H1 (cell line): ENCODE data around the gene RPS6KA2. TPM values are rescaled to one million over a fixed set of nuclear protein-coding genes. Genes with fewer than 3 reads are reported as not detected.

Experiments
- CTCF ChIA-PET: fragments of 300-600 bp; sonication (Branson Sonifier 250); formaldehyde crosslinking; loops from one replicate; lab custom pipeline; 2021; ENCODE audit not compliant: partially characterized antibody; lab: Charles Lee
- POLR2A ChIA-PET: fragments of 300-600 bp; sonication (Branson Sonifier 250); formaldehyde crosslinking; loops from one replicate; lab custom pipeline; 2021; ENCODE audit warnings: inconsistent platforms; ENCODE audit not compliant: partially characterized antibody; lab: Charles Lee
- DNase-seq, 2 experiments: peaks; one replicate each; pipeline versions ENCODE4 v3.0.0 to v3.0.0-alpha.2; 2010 to 2022; ENCODE audit warnings: low spot score in 2 of 2, low read depth in 1 of 2, mixed read lengths in 1 of 2
- FAIRE-seq: peaks from 2 replicates; lab custom pipeline; 2011; peaks lifted over from hg19 to GRCh38; lab: Jason Lieb, UNC
- H2AFZ ChIP-seq: 2 replicates; pipeline ENCODE4 v1.8.1; 2012; ENCODE audit warnings: low read length, inconsistent platforms
- H2AK5ac ChIP-seq: 2 replicates; pipeline ENCODE4 v1.6.1; 2013; ENCODE audit warnings: low read depth, low read length
- H2BK120ac ChIP-seq: replicated peaks from 2 replicates; pipeline ENCODE3; 2013; ENCODE audit warnings: low read depth, low read length, inconsistent platforms
- H2BK12ac ChIP-seq: 2 replicates; pipeline ENCODE4 v1.6.1; 2013; ENCODE audit warnings: low read depth, low read length
- H2BK15ac ChIP-seq: 2 replicates; pipeline ENCODE4 v1.6.1; 2013; ENCODE audit warnings: low read length
- H2BK20ac ChIP-seq: 2 replicates; pipeline ENCODE4 v1.6.1; 2013; ENCODE audit warnings: low read length
- H2BK5ac ChIP-seq: 2 replicates; pipeline ENCODE4 v1.6.1; 2013; ENCODE audit warnings: low read depth, low read length
- H3K14ac ChIP-seq: 2 replicates; pipeline ENCODE4 v1.6.1; 2013; ENCODE audit warnings: inconsistent platforms; ENCODE audit not compliant: insufficient read length
- H3K18ac ChIP-seq: 2 replicates; pipeline ENCODE4 v1.6.1; 2013; ENCODE audit warnings: low read length; ENCODE audit errors: extremely low read depth
- H3K23ac ChIP-seq: 2 replicates; pipeline ENCODE4 v1.6.1; 2013; ENCODE audit warnings: inconsistent platforms; ENCODE audit not compliant: insufficient read length
- H3K23me2 ChIP-seq: 2 replicates; pipeline ENCODE4 v1.6.1; 2013; ENCODE audit warnings: low read depth, low read length
- H3K27ac ChIP-seq: 2 replicates; pipeline ENCODE4 v1.6.1; 2011; ENCODE audit warnings: low read depth, low read length, inconsistent platforms
- H3K27me3 ChIP-seq, 4 experiments: replicated peaks in 1 of 4; 1 replicate in 1 of 4; 2 replicates in 3 of 4; pipeline versions ENCODE4 v1.6.1 to v1.8.1; 2011 to 2013; ENCODE audit warnings: low read length in 3 of 4, mild to moderate bottlenecking in 3 of 4, inconsistent platforms in 2 of 4, mixed read lengths in 2 of 4, moderate library complexity in 1 of 4; ENCODE audit not compliant: control insufficient read depth in 3 of 4, insufficient read depth in 3 of 4; ENCODE audit errors: extremely low read depth in 1 of 4
- H3K36me3 ChIP-seq, 4 experiments: 2 replicates each; pipeline versions ENCODE4 v1.6.1 to v1.8.1; 2011 to 2013; ENCODE audit warnings: mild to moderate bottlenecking in 4 of 4, low read length in 3 of 4, moderate library complexity in 2 of 4, control low read depth in 1 of 4, inconsistent platforms in 1 of 4; ENCODE audit not compliant: insufficient read depth in 4 of 4, control insufficient read depth in 2 of 4
- H3K4ac ChIP-seq: replicated peaks from 2 replicates; pipeline ENCODE3; 2013; ENCODE audit warnings: low read length, low read depth, mixed read lengths, inconsistent platforms; ENCODE audit not compliant: insufficient read length
- H3K4me1 ChIP-seq, 4 experiments: replicated peaks in 1 of 4; 1 replicate in 1 of 4; 2 replicates in 3 of 4; pipeline versions ENCODE4 v1.6.1 to v1.8.1; 2011 to 2013; ENCODE audit warnings: low read length in 3 of 4, inconsistent platforms in 2 of 4, mixed read lengths in 1 of 4; ENCODE audit not compliant: insufficient read depth in 4 of 4, control insufficient read depth in 3 of 4
- H3K4me2 ChIP-seq, 2 experiments: 2 replicates each; pipeline versions ENCODE4 v1.6.1 to v1.8.1; 2011 to 2013; ENCODE audit warnings: low read depth in 2 of 2, low read length in 2 of 2, control low read depth in 1 of 2, inconsistent platforms in 1 of 2, mild to moderate bottlenecking in 1 of 2; ENCODE audit not compliant: insufficient read depth in 1 of 2
- H3K4me3 ChIP-seq, 4 experiments: fragments of 200-600, 300-600 bp in 1 of 4; sonication (generic), shearing (Covaris generic), sonication (Bioruptor Twin) in 1 of 4; 2 replicates each; pipeline versions ENCODE4 v1.5.1 to v1.8.1; 2011 to 2016; ENCODE audit warnings: low read length in 4 of 4, low read depth in 3 of 4, control low read depth in 2 of 4, inconsistent platforms in 2 of 4, mild to moderate bottlenecking in 2 of 4, mixed read lengths in 1 of 4, moderate library complexity in 1 of 4; ENCODE audit not compliant: insufficient read depth in 2 of 4; ENCODE audit errors: extremely low read depth in 1 of 4
- H3K56ac ChIP-seq: replicated peaks from 2 replicates; pipeline ENCODE3; 2013; ENCODE audit warnings: low read depth, mild to moderate bottlenecking, mixed read lengths, low read length, inconsistent platforms; ENCODE audit not compliant: insufficient read length
- H3K79me1 ChIP-seq: 2 replicates; pipeline ENCODE4 v1.6.1; 2013; ENCODE audit warnings: low read depth, low read length, control low read depth
- H3K79me2 ChIP-seq, 2 experiments: 2 replicates each; pipeline versions ENCODE4 v1.6.1 to v1.8.1; 2012 to 2013; ENCODE audit warnings: low read length in 2 of 2, mild to moderate bottlenecking in 2 of 2, inconsistent platforms in 1 of 2; ENCODE audit not compliant: insufficient read depth in 2 of 2, control insufficient read depth in 1 of 2
- H3K9ac ChIP-seq, 4 experiments: replicated peaks in 1 of 4; 1 replicate in 1 of 4; 2 replicates in 3 of 4; pipeline versions ENCODE4 v1.6.1 to v1.8.1; 2011 to 2013; ENCODE audit warnings: low read depth in 3 of 4, low read length in 3 of 4, control low read depth in 2 of 4, mild to moderate bottlenecking in 2 of 4, moderate library complexity in 2 of 4, inconsistent platforms in 1 of 4; ENCODE audit errors: extremely low read depth in 1 of 4
- H3K9me3 ChIP-seq, 2 experiments: 2 replicates each; pipeline versions ENCODE4 v1.6.1 to v1.8.1; 2012 to 2013; ENCODE audit warnings: mild to moderate bottlenecking in 2 of 2, moderate library complexity in 2 of 2, control low read depth in 1 of 2, inconsistent platforms in 1 of 2, low read depth in 1 of 2, low read length in 1 of 2, mixed read lengths in 1 of 2; ENCODE audit not compliant: insufficient read depth in 2 of 2
- H4K20me1 ChIP-seq, 2 experiments: replicated peaks in 1 of 2; 2 replicates each; pipeline versions ENCODE3 to v1.8.1; 2011 to 2013; ENCODE audit warnings: inconsistent platforms in 2 of 2, low read length in 2 of 2, mild to moderate bottlenecking in 1 of 2; ENCODE audit not compliant: insufficient read depth in 2 of 2, control insufficient read depth in 1 of 2
- H4K5ac ChIP-seq: 2 replicates; pipeline ENCODE4 v1.6.1; 2013; ENCODE audit warnings: low read length, low read depth, mixed read lengths, inconsistent platforms; ENCODE audit not compliant: insufficient read length
- H4K8ac ChIP-seq: 2 replicates; pipeline ENCODE4 v1.8.0; 2013; ENCODE audit warnings: mild to moderate bottlenecking, moderate library complexity, low read length, inconsistent platforms; ENCODE audit not compliant: insufficient read depth; ENCODE audit errors: extremely low read depth
- H4K91ac ChIP-seq: replicated peaks from 2 replicates; pipeline ENCODE3; 2013; ENCODE audit warnings: low read length, mixed read lengths, inconsistent platforms; ENCODE audit not compliant: insufficient read length
- ASH2L ChIP-seq: fragments of 200-600, 300-600 bp; sonication (generic); IDR thresholded peaks from one replicate; pipeline ENCODE4 v1.7.1; 2017; ENCODE audit warnings: low read length
- CTBP2 ChIP-seq: IDR thresholded peaks from 2 replicates; pipeline ENCODE4 v1.7.0; 2011; ENCODE audit warnings: borderline replicate concordance, mild to moderate bottlenecking, moderate library complexity, mixed read lengths, low read length; ENCODE audit not compliant: insufficient read depth, insufficient read length
- JUND ChIP-seq: IDR thresholded peaks from 2 replicates; pipeline ENCODE4 v1.6.1; 2011; ENCODE audit warnings: mild to moderate bottlenecking, improper control_type of control experiment, low read length
- POU5F1 ChIP-seq: IDR thresholded peaks from 2 replicates; pipeline ENCODE4 v1.6.1; 2011; ENCODE audit warnings: low read depth, mild to moderate bottlenecking, low read length, moderate library complexity
- RNF2 ChIP-seq: fragments of 200-900, 300-1000 bp; sonication (generic); IDR thresholded peaks from 2 replicates; pipeline ENCODE4 v1.7.1; 2016; ENCODE audit warnings: borderline replicate concordance, low read depth, mild to moderate bottlenecking, antibody characterized with exemption, low read length; ENCODE audit not compliant: poor library complexity, severe bottlenecking; ENCODE audit errors: missing control alignments
- SIRT6 ChIP-seq: IDR thresholded peaks from one replicate; pipeline ENCODE4 v1.7.1; 2012; ENCODE audit warnings: low read length, inconsistent platforms
- SRF ChIP-seq: IDR thresholded peaks from 2 replicates; pipeline ENCODE4 v1.6.1; 2011; ENCODE audit warnings: mild to moderate bottlenecking, low read depth, low read length, moderate library complexity
- TAF1 ChIP-seq: IDR thresholded peaks from 2 replicates; pipeline ENCODE4 v1.6.1; 2011; ENCODE audit warnings: mild to moderate bottlenecking, low read depth, low read length
- TCF12 ChIP-seq: IDR thresholded peaks from 2 replicates; pipeline ENCODE4 v1.6.1; 2011; ENCODE audit warnings: low read depth, mild to moderate bottlenecking, low read length
- WGBS, 2 experiments: shearing (Covaris generic) in 1 of 2; methylation state at CpG; one replicate each; pipeline versions ENCODE4 v1.1.6 to v1.1.7; 2013 to 2015; ENCODE audit warnings: low lambda C conversion rate in 2 of 2, mixed read lengths in 2 of 2, inconsistent platforms in 1 of 2, low coverage in 1 of 2, missing lambda C conversion rate in 1 of 2; ENCODE audit not compliant: insufficient replicate concordance in 2 of 2, insufficient coverage in 1 of 2, insufficient read length in 1 of 2; ENCODE audit errors: extremely low coverage in 1 of 2, missing lambda C conversion rate in 1 of 2; 5-methylcytosine and 5-hydroxymethylcytosine counted together
- polyA plus RNA-seq, 7 experiments: library from polyadenylated mRNA; depleted of rRNA in 3 of 7; stranded (reverse) in 5 of 7; unstranded in 2 of 7; fragments of >200 nt in 5 of 7; fragments of 200-250 nt in 2 of 7; gene quantifications; 1 replicate in 5 of 7; 2 replicates in 1 of 7; 4 replicates in 1 of 7; pipeline versions ENCODE4 v1.2.1 to v1.2.3, GENCODE V29; 2011 to 2013; ENCODE audit warnings: missing spikeins in 2 of 7, mixed read lengths in 2 of 7
- total RNA-seq: library from RNA; stranded (reverse); fragmentation: NEBNext Ultra II Directional; extraction: Animal tissue kit (Norgen Biotek cat#: 25700); gene quantifications from 2 replicates; pipeline ENCODE4 v1.2.1, GENCODE V29; 2021

Gene RPS6KA2
- total and polyA plus RNA-seq, 2 of the 8 experiments (the other 6 are each of a cell fraction or from before 2014, with no cell fraction given) = 8.8 to 25.7 TPM

- 89% methylated on average over 5 of the region's 5 CpGs; no CpG with 5 or more reads in 1 of the 2 experiments for WGBS, 2 experiments
- Histone ChIP-seq H3K79me2 (no peaks in the 10 kb centered on the region), H3K18ac (no peak overlapping the region), H3K56ac (no peak overlapping the region), H4K5ac (no peak overlapping the region), H3K4me1 (no peaks in the 10 kb centered on the region), H2BK20ac (no peak overlapping the region), H3K4me3 (no peak overlapping the region), H3K23ac (no peak overlapping the region), H2BK15ac (no peak overlapping the region), H3K79me1 (no peaks in the 10 kb centered on the region; the same call in 1 of the 2 replicates), H2BK120ac (no peak overlapping the region), H2BK5ac (no peak overlapping the region), H3K4me2 (no peak overlapping the region), H2AFZ (no peak overlapping the region), H3K27ac (no peak overlapping the region), H3K27me3 (no peaks in the 10 kb centered on the region), H2BK12ac (no peak overlapping the region), H4K91ac (no peak overlapping the region), H3K36me3 (peaks cover 4 to 12% (median 4%) of the 10 kb centered on the region in 4 experiments; a peak in 6 of 8 replicates), H3K9ac (no peak overlapping the region), H3K9me3 (no peaks in the 10 kb centered on the region), H4K8ac (no peak overlapping the region), H2AK5ac (no peak overlapping the region), H3K23me2 (peaks cover 12% of the 10 kb centered on the region; the same call in 1 of the 2 replicates), H3K14ac (no peak overlapping the region), H4K20me1 (peaks cover 0 to 7% of the 10 kb centered on the region in 2 experiments), H3K4ac (no peak overlapping the region)
- CTCF ChIA-PET = interaction anchor here (1.6 kb wide), 1 partner anchor 139 kb away, joined by 3 read pairs; no protein-coding TSS in a partner anchor
- TF ChIP-seq ASH2L (no peak), TAF1 (no peak), SIRT6 (no peak), CTBP2 (no peak), POU5F1 (no peak), TCF12 (no peak), SRF (no peak), RNF2 (no peak), JUND (no peak)
- FAIRE-seq = no peak
- POLR2A ChIA-PET = no interaction called here
- DNase-seq = no peak
These were observed 211.7 kb downstream of the RPS6KA2 start for GRCh38 chr6:166415306-166415705.
